Endothelial cell of umbilical vein (primary cell): Measurements from ENCODE around the gene KANSL1. TPM values are rescaled to one million over a fixed set of nuclear protein-coding genes. Genes with fewer than 3 reads are reported as not detected.

ENCODE experiments used
- BruUV-seq: library from RNA; stranded (reverse); fragments of 400-500 nt; replicated peaks from 2 replicates; lab custom pipeline; 2021; lab: Mats Ljungman, UMichigan
- CTCF ChIA-PET: fragments of 300-600, 350-600 bp; sonication (Branson Sonifier 250); formaldehyde crosslinking; loops from one replicate; lab custom pipeline; 2021; ENCODE audit warnings: antibody characterized with exemption, inconsistent platforms; lab: Charles Lee
- POLR2A ChIA-PET: fragments of 300-600, 350-600 bp; sonication (Branson Sonifier 250); formaldehyde crosslinking; loops from one replicate; lab custom pipeline; 2021; ENCODE audit warnings: antibody characterized with exemption, inconsistent platforms; lab: Charles Lee
- DNase-seq: peaks from one replicate; pipeline ENCODE4 v3.0.0-alpha.2; 2011; ENCODE audit warnings: low read depth, low spot score
- FAIRE-seq: peaks from 2 replicates; lab custom pipeline; 2011; peaks lifted over from hg19 to GRCh38; lab: Jason Lieb, UNC
- H2AFZ ChIP-seq: 2 replicates; pipeline ENCODE4 v1.6.0; 2012; ENCODE audit warnings: low read depth, low read length, control low read depth, inconsistent platforms
- H3K27ac ChIP-seq: 2 replicates; pipeline ENCODE4 v1.5.1; 2011; ENCODE audit warnings: low read depth, mild to moderate bottlenecking, control low read depth, low read length, moderate library complexity; ENCODE audit not compliant: insufficient read depth
- H3K27me3 ChIP-seq, 2 experiments: 2 replicates each; pipeline versions ENCODE4 v1.6.0 to v1.6.1; 2011; ENCODE audit warnings: low read length in 2 of 2, mixed read lengths in 1 of 2; ENCODE audit not compliant: control insufficient read depth in 2 of 2, insufficient read depth in 2 of 2
- H3K36me3 ChIP-seq, 2 experiments: 2 replicates in 1 of 2; 3 replicates in 1 of 2; pipeline ENCODE4 v1.5.1; 2011; ENCODE audit warnings: low read length in 2 of 2, mild to moderate bottlenecking in 1 of 2, moderate library complexity in 1 of 2; ENCODE audit not compliant: control insufficient read depth in 2 of 2, insufficient read depth in 2 of 2; ENCODE audit errors: extremely low read depth in 1 of 2
- H3K4me1 ChIP-seq: 3 replicates; pipeline ENCODE4 v1.5.1; 2011; ENCODE audit warnings: mild to moderate bottlenecking, low read length; ENCODE audit not compliant: control insufficient read depth, insufficient read depth; ENCODE audit errors: extremely low read depth
- H3K4me2 ChIP-seq: 2 replicates; pipeline ENCODE4 v1.6.1; 2011; ENCODE audit warnings: low read length, control low read depth, mixed read lengths; ENCODE audit not compliant: insufficient read depth
- H3K4me3 ChIP-seq, 3 experiments: fragments of 200-600 bp in 1 of 3; sonication (generic), shearing (Covaris generic) in 1 of 3; replicated peaks in 1 of 3; 2 replicates each; pipeline ENCODE4 v1.5.1; 2011 to 2016; ENCODE audit warnings: control low read depth in 3 of 3, low read length in 3 of 3, mild to moderate bottlenecking in 2 of 3, inconsistent platforms in 1 of 3, low read depth in 1 of 3, moderate library complexity in 1 of 3; ENCODE audit not compliant: insufficient read depth in 1 of 3
- H3K79me2 ChIP-seq: 2 replicates; pipeline ENCODE4 v1.6.0; 2012; ENCODE audit warnings: low read length, inconsistent platforms; ENCODE audit not compliant: control insufficient read depth, insufficient read depth
- H3K9ac ChIP-seq: replicated peaks from 2 replicates; pipeline ENCODE3; 2011; ENCODE audit warnings: low read length, control low read depth; ENCODE audit not compliant: insufficient read depth; ENCODE audit errors: extremely low read depth
- H3K9me1 ChIP-seq: replicated peaks from 3 replicates; pipeline ENCODE4 v1.6.0; 2011; ENCODE audit warnings: mild to moderate bottlenecking, low read length; ENCODE audit not compliant: control insufficient read depth, insufficient read depth; ENCODE audit errors: extremely low read depth
- H3K9me3 ChIP-seq: replicated peaks from 2 replicates; pipeline ENCODE4 v1.5.1; 2012; ENCODE audit warnings: low read length, inconsistent platforms; ENCODE audit not compliant: control insufficient read depth, insufficient read depth
- H4K20me1 ChIP-seq: replicated peaks from 2 replicates; pipeline ENCODE3; 2011; ENCODE audit warnings: mild to moderate bottlenecking, low read length; ENCODE audit not compliant: control insufficient read depth, insufficient read depth; ENCODE audit errors: extremely low read depth
- EZH2 ChIP-seq: IDR thresholded peaks from 2 replicates; pipeline ENCODE4 v1.6.1; 2012; ENCODE audit warnings: borderline replicate concordance, low read depth, mild to moderate bottlenecking, moderate library complexity, low read length, inconsistent platforms; ENCODE audit not compliant: severe bottlenecking
- FOS ChIP-seq: IDR thresholded peaks from 2 replicates; pipeline ENCODE4 v1.6.1; 2011; ENCODE audit warnings: mild to moderate bottlenecking, low read length, moderate library complexity, borderline replicate concordance; ENCODE audit not compliant: insufficient read depth
- GATA2 ChIP-seq: IDR thresholded peaks from 2 replicates; pipeline ENCODE4 v1.7.0; 2011; ENCODE audit warnings: low read depth, mild to moderate bottlenecking, moderate library complexity, mixed read lengths, low read length; ENCODE audit not compliant: insufficient read length, insufficient read depth
- JUN ChIP-seq: IDR thresholded peaks from 2 replicates; pipeline ENCODE4 v1.6.1; 2011; ENCODE audit warnings: borderline replicate concordance, low read depth; ENCODE audit not compliant: insufficient read length, insufficient read depth
- MYC ChIP-seq: IDR thresholded peaks from one replicate; pipeline ENCODE4 v1.6.1; 2011; ENCODE audit warnings: mild to moderate bottlenecking, low read depth, low read length
- POLR2A ChIP-seq: IDR thresholded peaks from 2 replicates; pipeline ENCODE4 v1.6.1; 2012; ENCODE audit warnings: low read depth, mild to moderate bottlenecking, control low read depth, low read length
- POLR2AphosphoS5 ChIP-seq: IDR thresholded peaks from 2 replicates; pipeline ENCODE4 v1.6.1; 2012; ENCODE audit warnings: low read depth, mild to moderate bottlenecking, control low read depth, low read length, moderate library complexity; ENCODE audit not compliant: insufficient read depth
- dilution Hi-C: fragments of 300-500 bp; cut with MboI; formaldehyde crosslinking; loops from one replicate; pipeline ENCODE4 v1.15.0; 2019; ENCODE audit warnings: low sequenced_read_pairs; ENCODE audit not compliant: extremely low pct_ligation_motif_present
- intact Hi-C: fragments of 100-400 bp; cut with micrococcal nuclease; formaldehyde crosslinking; loops from one replicate; pipeline ENCODE4 v1.10.0; 2022
- polyA plus RNA-seq, 4 experiments: library from polyadenylated mRNA; depleted of rRNA in 3 of 4; stranded (reverse) in 3 of 4; unstranded in 1 of 4; fragments of >200 nt; gene quantifications; 2 replicates each; pipeline versions ENCODE4 v1.2.1 to v1.2.3, GENCODE V29; 2011 to 2012; ENCODE audit warnings: missing spikeins in 1 of 4
- total RNA-seq: library from RNA; stranded (reverse); gene quantifications from 2 replicates; pipeline ENCODE4 v1.2.3, GENCODE V29; 2021
- TF ChIP-seq, protein P1 (sequence below), 2 donors: IDR thresholded peaks; 1 replicate in 1 of 2; 2 replicates in 1 of 2; pipeline ENCODE4 v1.5.1; 2011; ENCODE audit warnings: low read length in 2 of 2, mild to moderate bottlenecking in 2 of 2, moderate library complexity in 2 of 2, control low read depth in 1 of 2, inconsistent platforms in 1 of 2, low read depth in 1 of 2; ENCODE audit not compliant: insufficient read depth in 1 of 2; ENCODE audit errors: extremely low read depth in 1 of 2
- TF ChIP-seq, protein P2 (sequence below): IDR thresholded peaks from 2 replicates; pipeline ENCODE4 v1.6.1; 2011; ENCODE audit not compliant: insufficient read depth, insufficient read length

The KANSL1 gene
- total and polyA plus RNA-seq, 2 donors (not counting 3 experiments of a cell fraction or from before 2014, with no cell fraction given), result 29.1 to 74.0 TPM

DNA sequence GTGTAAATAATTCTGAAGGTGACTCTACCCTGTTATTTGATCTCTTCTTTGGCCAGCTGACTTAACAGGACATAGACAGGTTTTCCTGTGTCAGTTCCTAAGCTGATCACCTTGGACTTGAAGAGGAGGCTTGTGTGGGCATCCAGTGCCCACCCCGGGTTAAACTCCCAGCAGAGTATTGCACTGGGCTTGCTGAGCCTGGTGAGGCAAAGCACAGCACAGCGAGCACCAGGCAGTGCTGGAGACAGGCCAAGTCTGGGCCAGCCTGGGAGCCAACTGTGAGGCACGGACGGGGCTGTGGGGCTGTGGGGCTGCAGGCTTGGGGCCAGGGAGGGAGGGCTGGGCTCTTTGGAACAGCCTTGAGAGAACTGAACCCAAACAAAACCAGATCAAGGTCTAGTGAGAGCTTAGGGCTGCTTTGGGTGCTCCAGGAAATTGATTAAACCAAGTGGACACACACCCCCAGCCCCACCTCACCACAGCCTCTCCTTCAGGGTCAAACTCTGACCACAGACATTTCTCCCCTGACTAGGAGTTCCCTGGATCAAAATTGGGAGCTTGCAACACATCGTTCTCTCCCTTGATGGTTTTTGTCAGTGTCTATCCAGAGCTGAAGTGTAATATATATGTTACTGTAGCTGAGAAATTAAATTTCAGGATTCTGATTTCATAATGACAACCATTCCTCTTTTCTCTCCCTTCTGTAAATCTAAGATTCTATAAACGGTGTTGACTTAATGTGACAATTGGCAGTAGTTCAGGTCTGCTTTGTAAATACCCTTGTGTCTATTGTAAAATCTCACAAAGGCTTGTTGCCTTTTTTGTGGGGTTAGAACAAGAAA is 189.1 kb downstream of the KANSL1 start:
- Histone ChIP-seq H3K27me3 (no peaks in the 10 kb centered on the region), H3K9me3 (no peaks in the 10 kb centered on the region), H3K9ac (no peak overlapping the region), H3K9me1 (no peaks in the 10 kb centered on the region), H3K27ac (no peak overlapping the region), H4K20me1 (no peaks in the 10 kb centered on the region), H3K79me2 (no peaks in the 10 kb centered on the region), H3K36me3 (no peaks in the 10 kb centered on the region), H3K4me1 (no peaks in the 10 kb centered on the region), H2AFZ (no peak overlapping the region), H3K4me3 (no peak overlapping the region), H3K4me2 (no peak overlapping the region)
- FAIRE-seq, result no peak
- intact Hi-C loops, result loop anchor here (5.0 kb wide), 1 partner anchor 188 kb away; the partner anchor contains the start of gene KANSL1
- CTCF ChIA-PET, result interaction anchor here (0.6 to 5.2 kb wide), 10 partner anchors 9 to 283 kb away, joined by 3 to 46 read pairs (median 4); no protein-coding TSS in a partner anchor
- dilution Hi-C loops, result no loop called here
- no TSS peak for BruUV-seq
- POLR2A ChIA-PET, result no interaction called here
- TF ChIP-seq, protein P1, sequence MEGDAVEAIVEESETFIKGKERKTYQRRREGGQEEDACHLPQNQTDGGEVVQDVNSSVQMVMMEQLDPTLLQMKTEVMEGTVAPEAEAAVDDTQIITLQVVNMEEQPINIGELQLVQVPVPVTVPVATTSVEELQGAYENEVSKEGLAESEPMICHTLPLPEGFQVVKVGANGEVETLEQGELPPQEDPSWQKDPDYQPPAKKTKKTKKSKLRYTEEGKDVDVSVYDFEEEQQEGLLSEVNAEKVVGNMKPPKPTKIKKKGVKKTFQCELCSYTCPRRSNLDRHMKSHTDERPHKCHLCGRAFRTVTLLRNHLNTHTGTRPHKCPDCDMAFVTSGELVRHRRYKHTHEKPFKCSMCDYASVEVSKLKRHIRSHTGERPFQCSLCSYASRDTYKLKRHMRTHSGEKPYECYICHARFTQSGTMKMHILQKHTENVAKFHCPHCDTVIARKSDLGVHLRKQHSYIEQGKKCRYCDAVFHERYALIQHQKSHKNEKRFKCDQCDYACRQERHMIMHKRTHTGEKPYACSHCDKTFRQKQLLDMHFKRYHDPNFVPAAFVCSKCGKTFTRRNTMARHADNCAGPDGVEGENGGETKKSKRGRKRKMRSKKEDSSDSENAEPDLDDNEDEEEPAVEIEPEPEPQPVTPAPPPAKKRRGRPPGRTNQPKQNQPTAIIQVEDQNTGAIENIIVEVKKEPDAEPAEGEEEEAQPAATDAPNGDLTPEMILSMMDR (IDR thresholded peaks at IDR 0.05; ENCODE audit: extremely low read depth in 1 of 2, insufficient read depth in 1 of 2, low read depth in 1 of 2, low read length in 2 of 2), result no peak
- TF ChIP-seq EZH2, result no peak
- TF ChIP-seq POLR2A, result no peak
- TF ChIP-seq MYC, result no peak
- no peak for TF ChIP-seq FOS
- no peak for TF ChIP-seq JUN
- TF ChIP-seq POLR2AphosphoS5, result no peak
- TF ChIP-seq, protein P2, sequence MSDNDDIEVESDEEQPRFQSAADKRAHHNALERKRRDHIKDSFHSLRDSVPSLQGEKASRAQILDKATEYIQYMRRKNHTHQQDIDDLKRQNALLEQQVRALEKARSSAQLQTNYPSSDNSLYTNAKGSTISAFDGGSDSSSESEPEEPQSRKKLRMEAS, result no peak
- no peak for TF ChIP-seq GATA2
- no peak for DNase-seq
